Prostate gland (tissue), 2 donors: ENCODE measurements around the gene BFSP1. TPM values are rescaled to one million over a fixed set of nuclear protein-coding genes. Genes with fewer than 3 reads are reported as not detected.

Source experiments
- DNase-seq: peaks from one replicate; pipeline ENCODE4 v3.0.0-alpha.2; 2019; ENCODE audit warnings: low spot score
- H3K27ac ChIP-seq, 2 donors: fragments of 200-600 bp; sonication (generic); 2 replicates each; pipeline ENCODE4 v1.5.1; 2017 to 2019
- H3K27me3 ChIP-seq: fragments of 200-600 bp; sonication (generic); replicated peaks from 2 replicates; pipeline ENCODE4 v1.5.1; 2019; ENCODE audit not compliant: insufficient read depth
- H3K36me3 ChIP-seq, 2 donors: fragments of 200-600 bp; sonication (generic); 1 replicate in 1 of 2; 2 replicates in 1 of 2; pipeline versions ENCODE4 v1.5.1 to v1.8.1; 2017 to 2019
- H3K4me1 ChIP-seq: fragments of 200-600 bp; sonication (generic); replicated peaks from 2 replicates; pipeline ENCODE4 v1.5.1; 2019
- H3K4me3 ChIP-seq, 2 donors: fragments of 200-600 bp; sonication (generic); 2 replicates each; pipeline ENCODE4 v1.5.1; 2017 to 2019
- H3K9me3 ChIP-seq: fragments of 200-600 bp; sonication (generic); 2 replicates; pipeline ENCODE4 v1.5.1; 2017
- POLR2A ChIP-seq: fragments of 450-650 bp; IDR thresholded peaks from one replicate; pipeline ENCODE4 v1.6.1; 2016; ENCODE audit warnings: antibody characterized with exemption, mild to moderate bottlenecking
- POLR2AphosphoS5 ChIP-seq: sonication (generic); formaldehyde crosslinking; IDR thresholded peaks from one replicate; pipeline ENCODE4 v1.6.1; 2017; ENCODE audit warnings: antibody characterized with exemption
- WGBS: methylation state at CpG from one replicate; pipeline ENCODE4 v1.1.5; 2018; 5-methylcytosine and 5-hydroxymethylcytosine counted together
- intact Hi-C: fragments of 100-400 bp; cut with DNase I; formaldehyde crosslinking; loops from one replicate; pipeline ENCODE4 v1.14.2; 2022
- total RNA-seq, 2 donors: library from RNA; depleted of rRNA; stranded (reverse); fragments of >200 nt; gene quantifications; one replicate each; pipeline ENCODE4 v1.1.0, GENCODE V29; 2016
- TF ChIP-seq, protein P1 (sequence below), 4 experiments: fragments of 200-600 bp in 2 of 4; fragments of 450-650 bp in 2 of 4; sonication (generic) in 2 of 4; IDR thresholded peaks; 1 replicate in 3 of 4; 2 replicates in 1 of 4; pipeline ENCODE4 v1.5.1; 2016 to 2019; ENCODE audit warnings: antibody characterized with exemption in 4 of 4, mild to moderate bottlenecking in 2 of 4, moderate library complexity in 2 of 4

The BFSP1 gene
- 1 to 10 TPM in 1 of 2 donors, under 1 TPM in 1; 0.27 to 6.9 TPM for total RNA-seq

DNA sequence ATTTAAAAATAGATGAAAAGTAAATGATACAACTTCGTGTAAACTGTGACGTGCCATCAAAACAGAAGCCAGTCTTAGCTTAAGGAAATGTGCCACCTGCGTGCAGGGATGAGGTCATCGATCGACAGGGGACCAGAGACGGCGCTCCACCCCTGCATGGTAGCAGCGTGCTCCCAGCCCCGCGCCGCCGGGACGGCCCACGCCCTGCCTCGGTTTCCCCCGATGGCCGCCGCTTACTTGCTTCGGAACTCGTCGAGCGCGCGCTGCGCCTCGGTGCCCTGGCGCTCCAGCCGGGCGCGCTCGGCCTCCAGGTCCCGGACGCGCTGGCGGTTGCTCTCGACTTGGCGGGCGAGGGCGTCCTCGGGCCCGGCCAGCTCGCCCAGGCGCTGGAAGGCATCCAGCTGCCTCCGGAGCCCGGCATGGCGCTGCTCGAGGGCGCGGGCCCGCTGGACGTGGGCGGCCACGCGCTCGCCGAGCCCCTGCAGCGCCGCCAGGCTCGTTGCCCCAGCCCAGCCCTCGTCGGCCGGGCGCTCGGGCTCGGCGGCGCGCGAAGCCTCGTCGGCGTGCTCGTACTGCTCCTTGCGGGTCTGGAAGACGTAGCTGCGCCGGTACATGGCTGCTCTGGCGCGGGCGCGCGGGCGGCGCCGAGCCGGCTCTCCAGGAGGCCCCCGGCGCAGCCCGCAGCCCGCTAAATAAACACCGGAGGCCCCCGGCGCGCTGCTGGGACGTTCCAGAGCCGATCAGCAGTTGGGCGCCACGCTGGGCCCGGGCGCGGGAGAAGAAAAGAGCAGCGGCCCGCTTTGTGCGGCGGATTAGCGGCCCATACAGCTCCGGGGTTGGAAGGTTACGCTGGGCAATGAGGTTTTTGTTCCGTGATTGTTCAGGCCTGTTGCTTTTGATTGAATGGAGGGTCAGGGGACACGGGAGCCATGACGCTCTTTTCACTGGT is at the start of gene BFSP1:
Gene BFSP1, minus strand, starts transcription at position 664 of the 949 bp plus-strand sequence. Its CDS starts 50 bp downstream, at position 614.
- intact Hi-C loops = loop anchor here (10.0 kb wide), 3 partner anchors 154 to 464 kb away; partner anchors contain the start of gene RRBP1
- WGBS = 2% methylated on average over 38 of the region's 111 CpGs
- Histone ChIP-seq H3K36me3 (no peaks in the 10 kb centered on the region), H3K4me3 (peak within 1 kb of the TSS; percentile 47 to 51), H3K27me3 (no peaks in the 10 kb centered on the region), H3K4me1 (no peaks in the 10 kb centered on the region), H3K27ac (peak within 1 kb of the TSS; percentile 71 to 76), H3K9me3 (no peaks in the 10 kb centered on the region)
- DNase-seq = peak; percentile 22
- TF ChIP-seq, protein P1, sequence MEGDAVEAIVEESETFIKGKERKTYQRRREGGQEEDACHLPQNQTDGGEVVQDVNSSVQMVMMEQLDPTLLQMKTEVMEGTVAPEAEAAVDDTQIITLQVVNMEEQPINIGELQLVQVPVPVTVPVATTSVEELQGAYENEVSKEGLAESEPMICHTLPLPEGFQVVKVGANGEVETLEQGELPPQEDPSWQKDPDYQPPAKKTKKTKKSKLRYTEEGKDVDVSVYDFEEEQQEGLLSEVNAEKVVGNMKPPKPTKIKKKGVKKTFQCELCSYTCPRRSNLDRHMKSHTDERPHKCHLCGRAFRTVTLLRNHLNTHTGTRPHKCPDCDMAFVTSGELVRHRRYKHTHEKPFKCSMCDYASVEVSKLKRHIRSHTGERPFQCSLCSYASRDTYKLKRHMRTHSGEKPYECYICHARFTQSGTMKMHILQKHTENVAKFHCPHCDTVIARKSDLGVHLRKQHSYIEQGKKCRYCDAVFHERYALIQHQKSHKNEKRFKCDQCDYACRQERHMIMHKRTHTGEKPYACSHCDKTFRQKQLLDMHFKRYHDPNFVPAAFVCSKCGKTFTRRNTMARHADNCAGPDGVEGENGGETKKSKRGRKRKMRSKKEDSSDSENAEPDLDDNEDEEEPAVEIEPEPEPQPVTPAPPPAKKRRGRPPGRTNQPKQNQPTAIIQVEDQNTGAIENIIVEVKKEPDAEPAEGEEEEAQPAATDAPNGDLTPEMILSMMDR (IDR thresholded peaks at IDR 0.05) = no peak
- no peak for TF ChIP-seq POLR2AphosphoS5
- no peak for TF ChIP-seq POLR2A

DNA sequence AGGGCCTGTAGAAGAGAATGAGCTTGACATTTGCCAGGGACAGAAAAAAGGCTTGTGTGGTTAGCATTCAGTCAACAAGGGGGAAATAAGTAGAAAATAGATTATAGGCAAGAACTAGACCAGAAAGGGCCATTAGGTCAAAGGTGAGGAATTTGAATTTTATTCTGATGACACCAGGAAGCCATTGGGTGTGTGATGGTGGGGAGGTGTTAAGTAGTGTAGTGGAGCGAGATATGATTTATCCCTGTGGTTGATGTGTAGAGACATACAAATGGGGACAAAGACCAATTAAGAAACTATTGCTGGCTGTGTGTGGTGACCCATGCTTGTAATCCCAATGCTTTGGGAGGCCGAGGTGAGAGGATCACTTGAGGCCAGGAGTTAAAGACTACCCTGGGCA is 49.7 kb upstream of the BFSP1 start:
- H3K4me1 ChIP-seq = no peaks in the 10 kb centered on the region

DNA sequence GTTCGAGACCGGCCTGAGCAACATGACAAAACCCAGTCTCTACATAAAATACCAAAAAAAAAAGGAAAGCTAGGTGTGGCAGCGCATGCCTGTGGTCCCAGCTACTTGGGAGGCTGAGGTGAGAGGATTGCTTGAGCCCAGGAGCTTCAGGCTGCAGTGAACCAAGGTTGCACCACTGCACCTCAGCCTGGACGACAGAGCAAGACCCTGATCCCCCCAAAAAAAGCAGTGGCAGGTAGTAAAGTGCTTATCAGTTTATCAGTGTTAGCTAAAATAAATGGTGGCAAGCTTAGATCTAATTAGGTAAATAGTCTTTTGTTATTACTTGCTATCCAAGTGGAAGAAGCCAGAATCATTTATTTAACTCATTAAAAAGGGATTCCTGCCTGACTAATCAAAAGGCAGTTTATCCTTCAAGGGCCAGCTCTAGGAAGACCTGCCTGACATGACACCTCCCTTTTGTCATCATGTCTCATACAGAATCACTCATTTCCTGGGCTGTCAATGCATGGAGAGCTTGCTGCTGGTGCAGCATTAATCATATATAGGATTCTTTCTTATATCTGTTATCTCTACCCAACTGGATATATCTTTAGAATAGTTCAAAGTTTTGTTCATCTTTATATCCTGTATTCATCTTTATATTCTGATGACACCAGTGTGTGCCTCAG is 48.3 kb upstream of the BFSP1 start:
- no peaks in the 10 kb centered on the region for H3K36me3 ChIP-seq
- no peaks in the 10 kb centered on the region for H3K27me3 ChIP-seq
- intact Hi-C loops = no loop called here
- 81% methylated on average over 4 of the region's 4 CpGs for WGBS
- no peak overlapping the region for H3K4me3 ChIP-seq
- H3K27ac ChIP-seq = no peak overlapping the region
- no peaks in the 10 kb centered on the region for H3K9me3 ChIP-seq
- H3K4me1 ChIP-seq = no peaks in the 10 kb centered on the region
- TF ChIP-seq POLR2A (no peak), POLR2AphosphoS5 (no peak)
- TF ChIP-seq, protein P1 (IDR thresholded peaks at IDR 0.05) = no peak
- no peak for DNase-seq

More for the DNA sequence above, 49.7 kb upstream of the BFSP1 start:
- no peaks in the 10 kb centered on the region for H3K27me3 ChIP-seq
- H3K27ac ChIP-seq = no peak overlapping the region
- H3K4me3 ChIP-seq = no peak overlapping the region
- H3K36me3 ChIP-seq = no peaks in the 10 kb centered on the region
- no peak for DNase-seq
- H3K9me3 ChIP-seq = no peaks in the 10 kb centered on the region
- TF ChIP-seq, protein P1 (IDR thresholded peaks at IDR 0.05) = no peak
- TF ChIP-seq POLR2A (no peak), POLR2AphosphoS5 (no peak)
- WGBS = 94% methylated on average over 2 of the region's 2 CpGs
- intact Hi-C loops = no loop called here

DNA sequence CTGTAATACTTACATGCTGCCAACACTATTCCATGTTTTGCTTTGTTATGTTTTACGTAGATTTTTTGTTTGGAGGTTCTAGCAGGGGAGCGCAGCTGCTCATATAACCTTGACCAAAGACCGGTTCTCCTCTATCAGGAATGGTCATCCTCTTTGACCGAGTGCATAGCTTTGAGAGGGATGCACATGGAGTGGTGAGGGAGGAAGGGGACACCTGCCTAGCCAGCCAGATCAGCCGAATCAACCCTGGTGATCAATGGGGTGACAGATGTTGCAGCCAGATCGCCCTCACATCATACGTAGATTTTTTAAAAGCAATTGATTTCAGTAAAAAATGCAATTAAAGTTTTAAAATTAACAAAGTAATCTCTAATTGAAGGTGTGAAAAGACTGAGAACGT is 45.0 kb upstream of the BFSP1 start:
- intact Hi-C loops = no loop called here
- H3K4me1 ChIP-seq = peaks cover 6% of the 10 kb centered on the region
- H3K27me3 ChIP-seq = no peaks in the 10 kb centered on the region
- H3K36me3 ChIP-seq = no peaks in the 10 kb centered on the region
- no peak overlapping the region for H3K27ac ChIP-seq
- TF ChIP-seq POLR2A (no peak), POLR2AphosphoS5 (no peak)
- TF ChIP-seq, protein P1 (IDR thresholded peaks at IDR 0.05) = no peak
- WGBS = 66% methylated on average over 8 of the region's 8 CpGs
- no peak overlapping the region for H3K4me3 ChIP-seq
- H3K9me3 ChIP-seq = no peaks in the 10 kb centered on the region
- DNase-seq = no peak
